HUDEP-2 (cell line): ENCODE measurements around the gene CA14.
"Not testable (repeated sequence)": the region's sequence is repeated elsewhere in the genome, so short reads cannot be mapped to it uniquely, and the experiment has no call there.

Source experiments
- DNase-seq, 76 experiments: peaks; one replicate each; lab custom pipeline; 2025; ENCODE audit not compliant: unreplicated experiment in 76 of 76; lab: John Stamatoyannopoulos, UW

CA14 gene

DNA sequence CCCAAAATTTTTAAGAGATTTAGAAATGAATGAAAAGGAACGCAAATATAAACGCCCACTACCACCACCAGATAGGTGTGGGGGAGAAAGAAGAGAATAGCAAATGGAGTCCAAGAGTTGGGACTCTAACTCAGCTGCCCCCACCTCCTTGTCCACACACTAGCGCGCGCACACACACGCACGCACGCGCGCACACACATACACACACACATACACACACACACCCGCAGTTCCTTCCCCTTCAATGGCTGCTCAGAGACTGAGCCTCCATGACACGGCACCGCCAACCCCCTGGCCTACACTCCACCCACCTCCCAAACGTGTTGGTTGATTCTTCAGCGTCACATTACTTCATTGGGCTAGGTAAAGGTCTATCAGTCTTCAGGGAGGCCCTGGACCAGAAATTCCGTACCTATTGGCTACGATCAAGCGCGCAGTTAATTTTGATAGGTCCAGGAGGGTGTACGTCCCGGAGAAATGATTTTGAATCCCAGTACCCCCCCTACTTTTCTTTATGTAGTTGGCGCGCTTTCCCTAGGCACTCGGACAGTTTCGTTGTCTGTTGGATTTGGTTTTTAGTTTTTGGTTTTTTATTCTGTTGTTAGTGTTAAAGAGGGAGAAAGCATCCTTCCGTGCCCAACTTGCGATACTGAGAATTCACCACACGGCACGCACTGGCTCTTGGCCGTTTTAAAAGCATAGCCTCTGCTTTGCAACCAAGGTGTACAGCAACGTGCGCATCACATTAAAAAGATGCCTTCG is 21.5 kb upstream of the CA14 start, which contains the start of gene ANP32E:
TSS of gene ANP32E (minus strand) at position 261 of the 762 bp plus-strand sequence. CDS start 326 bp downstream, outside the sequence.
- peak in 75 of 76 experiments; percentile 21 to 98 (median 94) for DNase-seq

DNA sequence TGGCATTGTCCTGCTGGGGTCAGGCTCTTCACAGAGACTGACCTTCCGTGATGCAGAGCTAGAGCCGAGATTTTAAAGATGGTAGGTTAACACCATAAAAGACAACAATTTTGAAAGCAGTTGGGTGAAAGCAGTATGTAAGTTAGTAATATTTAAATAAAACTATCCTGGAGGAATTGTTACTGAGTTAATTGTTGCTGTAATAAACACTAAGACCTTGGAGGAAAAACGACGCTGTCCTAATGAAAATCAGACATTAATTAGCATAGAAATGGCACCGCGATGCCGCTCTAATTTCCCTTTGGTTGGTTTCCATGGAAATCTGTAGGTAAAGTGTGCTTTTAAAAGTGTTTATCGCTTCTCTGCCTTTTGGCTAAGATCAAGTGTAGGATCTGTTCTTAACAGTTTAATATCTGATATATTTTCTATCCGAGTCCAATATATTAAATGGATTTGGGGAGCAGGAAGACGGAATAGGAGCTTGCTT is 20.9 kb upstream of the CA14 start:
- peak in 1 of 76 experiments; percentile 49 for DNase-seq

DNA sequence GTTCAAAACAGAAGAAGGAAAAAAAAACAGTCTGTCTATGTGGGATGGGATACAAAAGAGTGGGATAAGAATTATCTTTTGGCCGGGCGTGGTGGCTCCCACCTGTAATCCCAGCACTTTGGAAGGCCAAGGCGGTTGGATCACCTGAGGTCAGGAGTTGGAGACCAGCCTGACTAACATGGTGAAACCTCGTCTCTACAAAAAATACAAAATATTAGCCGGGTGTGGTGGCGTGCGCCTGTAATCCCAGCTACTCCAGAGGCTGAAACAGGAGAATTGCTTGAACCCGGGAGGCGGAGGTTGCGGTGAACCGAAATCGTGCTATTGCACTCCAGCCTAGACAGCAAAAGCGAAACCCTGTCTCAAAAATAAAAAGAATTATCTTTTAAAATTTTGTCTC is 20.4 kb upstream of the CA14 start:
- DNase-seq = not testable (repeated sequence)

DNA sequence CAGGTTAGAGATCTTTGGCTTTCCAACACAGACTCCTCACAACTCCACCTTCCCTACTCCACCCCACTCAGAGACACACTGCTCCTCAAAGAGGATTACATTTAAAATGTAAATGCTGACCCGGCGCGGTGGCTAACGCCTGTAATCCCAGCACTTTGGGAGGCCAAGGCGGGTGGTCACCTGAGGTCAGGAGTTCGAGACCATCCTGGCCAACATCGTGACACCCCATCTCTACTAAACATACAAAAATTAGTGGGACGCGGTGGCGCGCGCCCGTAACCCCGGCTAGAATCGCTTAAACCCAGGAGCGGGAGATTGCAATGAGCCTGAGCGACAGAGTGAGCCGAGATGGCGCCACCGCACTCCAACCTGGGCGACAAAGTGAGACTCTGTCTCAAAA is 19.8 kb upstream of the CA14 start:
- no peak for DNase-seq

DNA sequence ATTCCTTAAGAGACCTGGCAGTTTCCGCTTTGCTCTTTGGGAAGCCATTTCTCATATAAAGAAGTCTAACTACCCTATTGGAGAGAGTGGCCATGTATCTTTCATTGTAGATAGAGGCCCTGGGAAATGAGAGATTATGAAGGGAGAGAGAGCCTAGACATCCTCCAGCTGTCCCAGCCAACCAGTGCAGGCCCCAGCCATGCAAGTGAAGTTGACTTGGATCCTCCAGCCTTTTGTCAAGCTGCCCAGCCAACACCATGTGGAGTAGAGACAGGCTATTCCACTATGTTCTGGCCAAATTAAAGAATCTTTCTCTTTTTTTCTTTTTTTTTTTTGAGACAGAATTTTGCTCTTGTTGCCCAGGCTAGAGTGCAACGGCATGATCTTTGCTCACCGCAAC is 14.6 kb upstream of the CA14 start:
- DNase-seq = no peak

DNA sequence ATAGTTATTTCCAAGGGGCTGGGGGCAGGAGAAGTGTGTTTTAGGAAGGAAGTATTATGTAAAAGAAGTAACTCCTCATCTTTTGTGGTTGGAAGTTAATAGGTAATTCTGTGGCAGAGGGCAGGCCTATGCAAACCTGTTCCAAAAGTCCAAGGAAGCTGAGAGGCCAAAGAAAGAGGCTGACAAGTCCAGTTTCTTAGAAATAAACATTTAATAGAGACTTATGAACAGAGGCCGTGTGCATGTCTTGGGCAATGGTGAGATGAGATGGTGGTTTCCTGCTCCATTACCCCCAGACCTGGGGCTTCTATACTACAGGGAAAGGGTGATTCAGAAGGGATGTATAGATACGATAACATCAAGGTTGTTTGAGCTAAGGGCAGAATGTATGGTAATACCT is 7.6 kb upstream of the CA14 start:
- no peak for DNase-seq

DNA sequence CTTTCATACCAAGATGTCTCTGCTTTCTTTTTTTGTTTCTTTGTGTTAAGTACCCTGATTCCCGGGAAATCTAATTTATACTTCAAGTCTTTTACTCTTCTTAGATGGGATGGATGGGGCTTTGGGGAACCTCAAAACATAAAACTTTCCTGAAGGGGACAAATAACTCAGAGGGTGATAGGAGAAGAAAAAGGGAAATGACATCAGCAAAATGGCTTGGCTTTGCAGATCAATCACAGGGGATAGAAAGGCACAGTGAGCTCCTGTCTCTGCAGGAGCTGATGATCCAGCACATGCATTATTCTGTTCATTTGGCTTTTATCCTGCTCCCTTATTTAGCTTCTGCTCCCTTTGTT is 1.4 kb upstream of the CA14 start:
- DNase-seq = no peak

DNA sequence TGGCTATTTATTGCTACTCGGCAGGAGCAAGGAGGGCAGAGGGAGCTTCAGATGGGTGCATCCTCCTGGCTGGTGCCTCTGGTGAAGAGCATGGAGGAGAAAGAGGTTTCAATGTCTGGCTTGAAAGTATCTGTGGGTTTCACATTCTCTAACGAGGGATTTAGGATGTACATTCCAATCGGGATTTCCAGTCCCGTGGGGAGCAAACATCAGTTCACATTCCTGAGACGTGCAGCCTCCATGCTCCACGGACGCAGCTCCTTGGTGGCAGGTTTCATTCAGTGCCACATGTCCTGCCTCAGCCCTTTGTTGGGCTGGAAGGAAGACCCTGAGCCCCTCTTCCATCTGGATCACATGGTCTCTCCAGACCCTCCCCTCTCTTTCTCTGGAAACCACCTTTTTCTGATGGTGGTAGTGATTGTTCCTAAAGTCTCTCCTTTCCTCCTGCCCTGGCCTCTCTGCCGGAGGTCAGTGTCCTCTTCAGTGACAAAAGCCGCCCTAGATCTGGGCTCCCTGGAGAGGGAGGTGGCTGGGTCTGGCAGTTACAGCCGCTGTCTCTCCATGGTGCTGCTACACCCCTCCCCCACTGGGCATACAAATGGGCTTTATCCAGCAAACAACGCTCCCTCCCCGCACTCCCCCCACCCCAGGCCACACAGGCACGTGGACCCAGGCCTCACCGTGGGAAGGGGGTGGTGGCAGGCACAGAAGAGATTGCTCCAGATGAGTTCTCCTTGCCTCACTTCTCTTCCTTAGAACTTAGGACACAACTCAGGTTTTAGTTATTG is 826 bp upstream of the CA14 start:
- no peak for DNase-seq

DNA sequence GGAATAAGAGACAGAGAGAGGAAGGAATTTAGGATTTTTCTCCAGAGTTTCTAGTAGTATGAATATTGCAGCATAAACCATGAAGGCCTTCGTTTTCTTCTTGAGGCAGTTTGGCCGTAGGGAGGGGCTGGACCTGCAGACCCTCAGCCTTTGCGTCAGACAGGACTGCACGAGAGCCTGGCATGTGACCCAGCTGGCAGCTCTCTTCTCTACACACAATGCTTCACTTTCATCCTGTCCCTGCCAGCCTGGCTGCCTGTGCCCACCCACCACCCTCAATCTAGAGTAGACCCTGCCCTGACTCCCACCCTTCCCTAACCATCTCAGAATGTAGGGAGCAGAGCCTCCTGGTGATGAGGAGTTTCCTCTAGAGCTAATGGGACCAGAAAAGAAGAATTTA is 1.6 kb downstream of the CA14 start:
- DNase-seq = no peak

DNA sequence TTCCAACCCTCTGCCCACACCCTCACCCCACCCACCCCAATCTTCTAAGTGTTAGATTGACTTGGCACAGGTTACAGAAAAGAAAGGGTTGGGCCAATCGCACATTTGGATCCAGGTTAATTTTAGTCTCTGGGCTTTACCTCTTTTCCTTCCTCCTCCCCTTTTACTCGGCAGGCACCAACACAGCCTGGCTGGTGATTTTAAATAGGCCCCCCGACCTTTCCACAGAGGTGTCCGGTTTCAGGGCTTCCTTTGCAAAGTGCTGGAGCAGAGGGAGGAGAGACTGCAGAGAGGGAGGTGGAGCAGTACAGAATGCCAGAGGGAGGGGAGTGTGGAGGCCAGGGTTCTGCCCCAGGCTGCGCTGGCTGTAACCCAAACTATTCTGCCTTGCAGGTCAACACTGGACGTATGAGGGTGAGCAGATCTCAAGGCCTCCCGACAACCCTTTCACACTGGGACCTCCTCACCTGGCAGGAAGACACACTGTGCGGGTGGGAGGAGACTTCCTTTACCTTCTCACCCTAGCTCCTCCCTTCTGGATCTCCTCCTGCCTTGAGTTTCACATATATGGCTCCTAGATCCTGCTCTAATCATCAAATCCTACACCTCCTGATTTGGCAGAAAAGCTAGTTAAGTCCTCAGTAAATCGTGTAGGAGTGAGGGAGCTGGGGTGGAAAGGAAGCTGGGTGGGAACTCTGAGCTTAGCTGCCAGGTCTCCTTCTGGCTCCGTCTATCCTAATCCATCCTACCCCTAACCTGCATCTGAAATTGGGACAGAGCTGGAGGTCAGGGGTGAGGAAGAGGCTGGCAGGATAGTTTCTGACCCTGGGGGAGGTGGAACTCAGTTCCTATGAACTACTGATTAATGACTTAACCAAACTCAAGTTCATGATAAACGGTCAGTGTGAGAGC is 2.4 kb downstream of the CA14 start:
- DNase-seq = peak in 1 of 76 experiments; percentile 14

DNA sequence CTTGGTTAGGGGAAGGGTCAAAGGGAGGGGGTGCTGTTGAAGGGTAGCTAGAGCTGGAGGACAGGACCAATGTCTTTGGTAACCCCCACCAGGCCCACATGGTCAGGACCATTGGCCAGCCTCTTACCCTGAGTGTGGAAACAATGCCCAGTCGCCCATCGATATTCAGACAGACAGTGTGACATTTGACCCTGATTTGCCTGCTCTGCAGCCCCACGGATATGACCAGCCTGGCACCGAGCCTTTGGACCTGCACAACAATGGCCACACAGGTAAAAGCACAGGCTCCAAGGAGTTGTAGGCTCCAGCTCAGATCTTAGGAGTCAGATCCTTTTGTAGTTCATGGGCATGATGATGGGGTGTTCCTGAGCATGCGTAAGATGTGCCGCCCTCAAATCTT is 3.8 kb downstream of the CA14 start:
- no peak for DNase-seq

DNA sequence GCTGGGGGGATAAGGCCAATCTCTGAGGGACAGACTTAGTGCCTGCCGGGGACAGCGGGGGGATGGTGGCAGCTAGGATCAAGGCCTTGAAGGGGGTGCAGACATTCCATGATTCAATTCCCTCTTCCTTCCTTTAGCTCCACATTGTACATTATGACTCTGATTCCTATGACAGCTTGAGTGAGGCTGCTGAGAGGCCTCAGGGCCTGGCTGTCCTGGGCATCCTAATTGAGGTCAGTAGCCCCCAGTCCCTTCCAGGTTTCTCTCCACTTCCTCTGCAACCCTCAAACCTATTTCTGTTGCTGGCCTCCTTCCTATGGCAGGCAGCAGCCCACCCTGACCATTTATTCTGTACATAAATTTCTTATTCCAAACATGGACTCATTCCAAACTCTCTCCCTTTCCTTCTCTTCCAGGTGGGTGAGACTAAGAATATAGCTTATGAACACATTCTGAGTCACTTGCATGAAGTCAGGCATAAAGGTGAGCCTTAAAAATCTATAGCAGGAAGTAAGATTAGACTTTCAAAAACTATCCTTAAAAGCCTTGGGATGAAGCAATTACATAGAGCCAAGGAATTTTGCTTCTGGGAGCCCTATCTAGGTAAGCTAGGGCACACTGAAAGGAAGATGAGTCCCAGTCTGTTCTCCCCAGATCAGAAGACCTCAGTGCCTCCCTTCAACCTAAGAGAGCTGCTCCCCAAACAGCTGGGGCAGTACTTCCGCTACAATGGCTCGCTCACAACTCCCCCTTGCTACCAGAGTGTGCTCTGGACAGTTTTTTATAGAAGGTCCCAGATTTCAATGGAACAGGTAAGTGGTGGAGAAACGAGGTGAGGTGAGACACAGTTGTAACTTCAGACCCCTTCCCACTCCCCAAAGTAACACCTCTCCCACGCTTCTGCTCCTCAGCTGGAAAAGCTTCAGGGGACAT is 5.1 kb downstream of the CA14 start:
- no peak for DNase-seq

DNA sequence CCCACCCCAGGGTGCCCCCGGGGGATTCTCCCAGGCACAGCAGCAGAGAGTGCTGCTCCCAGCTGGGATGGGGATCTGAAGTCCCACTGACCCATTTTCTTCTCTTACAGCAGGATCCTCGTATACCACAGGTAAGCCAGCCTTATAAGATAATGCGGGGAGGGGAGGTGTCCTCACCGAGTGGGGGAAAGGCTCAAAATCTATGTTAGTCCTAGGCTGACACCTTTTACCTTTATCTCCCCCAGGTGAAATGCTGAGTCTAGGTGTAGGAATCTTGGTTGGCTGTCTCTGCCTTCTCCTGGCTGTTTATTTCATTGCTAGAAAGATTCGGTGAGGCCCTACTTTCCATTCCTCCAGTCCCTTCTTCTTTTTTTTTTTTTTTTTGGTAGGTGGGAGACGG is 6.0 kb downstream of the CA14 start:
- no peak for DNase-seq

DNA sequence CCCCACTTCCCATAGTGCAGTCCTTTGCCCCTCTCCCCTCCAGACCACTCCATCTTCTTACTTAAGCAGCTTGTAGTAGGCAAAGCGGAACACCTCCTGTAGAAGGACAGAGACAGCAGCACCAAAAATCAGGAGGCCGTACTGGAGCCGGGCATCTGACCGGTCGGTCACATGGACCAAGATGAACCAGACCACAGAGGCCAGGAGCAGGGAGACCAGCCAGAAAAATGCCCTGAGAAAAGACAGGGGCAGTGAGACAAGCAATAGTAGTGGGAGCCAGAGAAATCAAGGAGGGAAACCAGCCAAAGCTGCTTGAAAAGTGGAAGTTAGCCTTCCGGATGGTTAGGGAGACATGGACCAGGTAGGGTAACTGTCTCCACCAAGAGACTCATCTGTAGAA is 10.3 kb downstream of the CA14 start:
- no peak for DNase-seq

DNA sequence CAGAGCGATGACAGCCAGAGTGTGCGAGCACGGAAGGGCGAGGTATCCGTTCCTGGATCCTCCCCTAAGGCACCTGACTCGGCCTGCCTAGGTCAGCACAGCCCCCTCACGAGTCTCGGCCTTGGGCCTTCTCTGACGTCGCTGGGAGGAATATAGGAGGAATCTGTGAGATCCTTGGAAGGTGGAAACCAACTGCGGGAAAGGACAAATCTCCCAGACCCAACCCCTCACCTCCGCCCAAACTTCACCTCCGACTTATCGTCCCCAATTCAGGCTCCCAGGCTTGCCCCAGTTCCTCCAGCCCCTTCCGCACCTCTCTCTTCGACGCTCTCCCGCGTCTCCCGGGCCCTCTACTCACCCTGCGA is 10.7 kb downstream of the CA14 start:
- DNase-seq = peak in 25 of 76 experiments; percentile 2 to 48 (median 16)

DNA sequence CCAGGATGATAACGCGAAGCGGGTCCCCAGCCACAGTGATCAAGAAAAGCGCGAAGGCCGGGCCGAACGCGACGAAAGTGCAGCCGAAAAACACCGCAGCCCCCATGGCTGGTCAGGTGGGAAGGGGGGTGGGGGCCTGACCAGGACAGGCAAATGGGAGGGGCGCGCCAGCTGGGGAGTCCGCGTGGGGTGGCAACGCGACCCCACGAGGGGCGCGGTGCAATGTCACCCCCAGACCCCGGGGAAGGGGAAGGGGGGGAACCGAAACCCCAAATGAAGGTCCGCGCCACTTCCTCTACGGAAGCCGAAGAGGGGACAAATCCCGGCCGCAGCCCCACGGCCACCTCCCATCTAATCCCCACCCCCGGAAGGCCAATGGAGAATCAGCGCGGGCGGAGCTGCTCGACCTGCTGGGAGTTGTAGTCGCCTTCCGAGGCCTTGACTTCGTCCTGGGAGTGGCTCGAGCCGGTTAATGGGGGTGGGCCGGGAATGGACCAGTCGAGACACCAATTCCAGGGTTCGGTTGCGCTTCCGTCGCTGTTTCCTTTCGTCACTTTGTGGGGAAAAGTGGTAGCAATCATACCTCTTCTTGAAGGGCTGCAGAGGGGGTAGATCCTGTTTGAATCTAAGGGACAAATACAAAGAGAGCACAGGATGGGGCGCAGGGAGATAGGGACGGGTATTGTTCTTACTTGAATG is 11.3 kb downstream of the CA14 start, which contains the start of gene APH1A:
TSS of gene APH1A (minus strand) at position 312 of the 699 bp plus-strand sequence. CDS start at position 106, 206 bp downstream.
- DNase-seq = peak; percentile 44 to 96 (median 91)

DNA sequence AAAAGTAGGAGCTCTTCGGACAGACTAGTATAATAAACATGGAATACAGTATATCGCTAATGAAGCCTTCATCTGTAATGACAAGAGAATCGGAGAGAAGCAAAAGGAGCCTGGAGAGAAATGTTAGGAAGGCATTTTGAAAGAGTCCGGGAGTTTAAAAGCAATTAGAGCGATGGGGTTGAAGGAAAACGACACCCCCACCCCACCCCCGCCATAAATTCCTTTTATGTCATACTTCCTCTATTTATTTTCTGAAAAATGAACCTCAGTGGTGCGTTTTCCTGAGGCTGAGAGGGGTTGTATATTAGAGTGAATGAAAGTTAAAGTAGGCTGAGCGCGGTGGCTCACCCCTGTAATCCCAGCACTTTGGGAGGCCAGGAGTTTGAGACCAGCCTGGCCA is 11.9 kb downstream of the CA14 start:
- no peak for DNase-seq

DNA sequence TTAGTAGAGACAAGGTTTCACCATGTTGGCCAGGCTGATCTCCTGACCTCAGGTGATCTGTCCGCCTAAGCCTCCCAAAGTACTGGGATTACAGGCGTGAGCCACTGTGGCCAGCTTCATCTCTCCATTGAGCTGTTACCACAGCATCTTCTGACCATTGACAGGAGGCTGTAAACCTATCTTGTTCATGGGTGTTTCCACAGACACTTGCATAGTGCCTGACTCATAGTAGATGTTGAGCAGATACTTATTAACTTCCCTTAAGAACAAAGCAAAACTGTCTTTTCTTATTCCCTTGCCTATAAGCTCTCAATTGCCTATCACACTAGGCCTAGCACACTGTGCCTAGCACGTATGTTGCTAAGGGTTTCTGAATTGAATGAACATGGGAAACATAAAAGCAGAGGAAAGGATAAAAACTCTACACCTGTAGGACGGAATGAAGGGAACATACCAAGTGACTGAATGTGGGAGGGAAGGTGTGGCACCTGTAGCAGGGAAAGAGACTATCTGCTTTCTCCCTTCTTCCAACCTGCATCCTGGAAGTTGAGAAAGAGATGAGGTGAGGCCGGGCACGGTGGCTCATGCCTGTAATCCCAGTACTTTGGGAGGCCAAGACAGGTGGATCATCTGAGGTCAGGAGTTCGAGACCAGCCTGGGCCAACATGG is 13.9 kb downstream of the CA14 start:
- DNase-seq = no peak

DNA sequence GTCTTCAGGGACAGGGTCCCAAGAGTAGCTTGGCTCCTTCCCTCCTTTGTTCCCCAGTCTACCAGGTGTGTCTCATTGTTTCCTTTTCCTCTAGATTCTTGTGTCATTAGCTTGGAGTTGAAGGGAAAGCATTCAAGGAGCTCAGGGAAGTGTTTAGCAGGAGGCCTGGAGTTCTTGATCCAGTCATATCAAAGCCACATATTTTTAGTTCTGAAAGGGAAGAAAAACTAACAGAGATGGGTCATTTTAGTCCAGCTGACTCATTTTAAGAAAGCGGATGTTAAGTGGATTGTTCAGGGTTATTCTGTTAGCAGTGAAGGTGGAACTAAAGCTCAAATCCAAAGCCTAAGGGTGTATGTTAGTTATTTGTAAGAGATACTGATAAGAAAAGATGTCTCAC is 15.7 kb downstream of the CA14 start:
- no peak for DNase-seq
